ENCODE results near the gene HSD11B2.

HSD11B2 gene

GRCh38 chr16:67405336-67405735 lies 25.6 kb upstream of the HSD11B2 start:
- TF ChIP-seq TAF1 (IDR thresholded peaks at IDR 0.05; ENCODE audit: borderline replicate concordance, insufficient read depth, low read length): no peak
- no peak for TF ChIP-seq SIN3A (IDR thresholded peaks at IDR 0.05; ENCODE audit: borderline replicate concordance, insufficient read depth, low read length)

GRCh38 chr16:67406111-67406971 lies 24.6 kb upstream of the HSD11B2 start:
- no peak for TF ChIP-seq FOXP2 (optimal IDR thresholded peaks at IDR 0.05; ENCODE audit: borderline replicate concordance, extremely low read depth, extremely low read length, insufficient read depth)
- TF ChIP-seq SIN3A (IDR thresholded peaks at IDR 0.05; ENCODE audit: borderline replicate concordance, insufficient read depth, low read length): no peak
- no peak for TF ChIP-seq TAF1 (IDR thresholded peaks at IDR 0.05; ENCODE audit: borderline replicate concordance, insufficient read depth, low read length)
- TF ChIP-seq REST (IDR thresholded peaks at IDR 0.05; ENCODE audit: insufficient read depth in 1 of 2, low read depth in 2 of 2, low read length in 2 of 2): no peak
- no peak for TF ChIP-seq POLR2AphosphoS5 (IDR thresholded peaks at IDR 0.05; ENCODE audit: low read depth, low read length)

GRCh38 chr16:67407176-67407787 lies 23.6 kb upstream of the HSD11B2 start:
- TF ChIP-seq FOXP2 (optimal IDR thresholded peaks at IDR 0.05; ENCODE audit: borderline replicate concordance, extremely low read depth, extremely low read length, insufficient read depth): no peak
- no peak for TF ChIP-seq SIN3A (IDR thresholded peaks at IDR 0.05; ENCODE audit: borderline replicate concordance, insufficient read depth, low read length)
- TF ChIP-seq REST (IDR thresholded peaks at IDR 0.05; ENCODE audit: insufficient read depth in 1 of 2, low read depth in 2 of 2, low read length in 2 of 2): no peak
- TF ChIP-seq POLR2AphosphoS5 (IDR thresholded peaks at IDR 0.05; ENCODE audit: low read depth, low read length): no peak
- no peak for TF ChIP-seq TAF1 (IDR thresholded peaks at IDR 0.05; ENCODE audit: borderline replicate concordance, insufficient read depth, low read length)

GRCh38 chr16:67407788-67408452 lies 23.0 kb upstream of the HSD11B2 start:
- no peak for TF ChIP-seq TAF1 (IDR thresholded peaks at IDR 0.05; ENCODE audit: borderline replicate concordance, insufficient read depth, low read length)
- no peak for TF ChIP-seq FOXP2 (optimal IDR thresholded peaks at IDR 0.05; ENCODE audit: borderline replicate concordance, extremely low read depth, extremely low read length, insufficient read depth)
- no peak for TF ChIP-seq REST (IDR thresholded peaks at IDR 0.05; ENCODE audit: insufficient read depth in 1 of 2, low read depth in 2 of 2, low read length in 2 of 2)
- no peak for TF ChIP-seq SIN3A (IDR thresholded peaks at IDR 0.05; ENCODE audit: borderline replicate concordance, insufficient read depth, low read length)
- TF ChIP-seq POLR2AphosphoS5 (IDR thresholded peaks at IDR 0.05; ENCODE audit: low read depth, low read length): no peak

- TF ChIP-seq FOXP2 (optimal IDR thresholded peaks at IDR 0.05; ENCODE audit: borderline replicate concordance, extremely low read depth, extremely low read length, insufficient read depth) (no peak), POLR2AphosphoS5 (IDR thresholded peaks at IDR 0.05; ENCODE audit: low read depth, low read length) (no peak), REST (IDR thresholded peaks at IDR 0.05; ENCODE audit: insufficient read depth in 1 of 2, low read depth in 2 of 2, low read length in 2 of 2) (no peak), SIN3A (IDR thresholded peaks at IDR 0.05; ENCODE audit: borderline replicate concordance, insufficient read depth, low read length) (no peak), TAF1 (IDR thresholded peaks at IDR 0.05; ENCODE audit: borderline replicate concordance, insufficient read depth, low read length) (no peak)
Observed at GRCh38 chr16:67409631-67410030, 21.3 kb upstream of the HSD11B2 start.

All from PFSK-1 (cell line).